GM23248 (cell line): ENCODE data around the gene CFAP20DC.

Experiments used
- EZH2 ChIP-seq: fragments of 200-600 bp; sonication (generic); IDR thresholded peaks from 2 replicates; pipeline ENCODE4 v1.6.1; 2018; ENCODE audit warnings: antibody characterized with exemption, mild to moderate bottlenecking; ENCODE audit not compliant: insufficient read depth, poor library complexity, severe bottlenecking
- EZH2phosphoT487 ChIP-seq: fragments of 200-600 bp; sonication (generic); IDR thresholded peaks from 2 replicates; pipeline ENCODE4 v1.6.1; 2018; ENCODE audit warnings: antibody characterized with exemption, moderate library complexity, mild to moderate bottlenecking, low read depth; ENCODE audit not compliant: insufficient read depth

DNA sequence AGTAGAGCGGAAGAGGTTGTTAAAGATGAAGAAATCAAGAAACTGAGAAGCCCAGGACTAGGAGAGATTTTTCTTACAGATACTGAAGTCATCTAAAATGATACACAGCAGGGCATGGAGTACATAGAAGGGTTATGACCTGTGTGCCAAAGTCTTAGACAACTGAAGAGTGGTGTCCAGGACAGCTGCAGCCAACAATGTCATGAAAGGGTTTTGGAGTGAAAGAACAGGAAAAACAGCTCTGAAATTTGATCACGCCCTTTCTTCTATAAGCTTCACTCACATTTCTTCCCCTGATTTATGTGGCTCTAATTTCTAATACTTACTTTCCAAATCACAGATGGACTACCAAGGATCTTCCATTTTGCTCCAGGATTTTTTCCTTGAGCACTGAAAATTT, 3.0 kb downstream of the CFAP20DC start:
- no peak for TF ChIP-seq EZH2
- TF ChIP-seq EZH2phosphoT487, result no peak
